K562 (cell line): ENCODE measurements around the gene COG2.

Source experiments
- ATF2 ChIP-seq: sonication (generic); formaldehyde crosslinking; IDR thresholded peaks from 2 replicates; pipeline ENCODE4 v1.8.1; 2022; ENCODE audit warnings: missing genetic modification reagents
- CTCF ChIP-seq, 3 experiments: IDR thresholded peaks in 2 of 3; conservative IDR thresholded peaks in 1 of 3; 2 replicates each; pipeline ENCODE4 v1.5.1; 2011 to 2012; ENCODE audit warnings: low read length in 3 of 3, mild to moderate bottlenecking in 3 of 3, control low read depth in 2 of 3, improper control_type of control experiment in 1 of 3, inconsistent platforms in 1 of 3, low read depth in 1 of 3, mixed read lengths in 1 of 3, moderate library complexity in 1 of 3; ENCODE audit not compliant: insufficient read depth in 2 of 3
- ESRRA ChIP-seq: fragments of 450-650 bp; IDR thresholded peaks from 2 replicates; pipeline ENCODE4 v1.6.1; 2014; ENCODE audit warnings: low read depth, mild to moderate bottlenecking, moderate library complexity, borderline replicate concordance
- EZH2 ChIP-seq: IDR thresholded peaks from 2 replicates; pipeline ENCODE4 v1.6.1; 2012; ENCODE audit warnings: low read depth, mild to moderate bottlenecking, inconsistent platforms, low read length, borderline replicate concordance
- GABPA ChIP-seq: fragments of 200-800 bp; sonication (Bioruptor generic); conservative IDR thresholded peaks from 2 replicates; pipeline ENCODE4 v1.6.1; 2016; ENCODE audit warnings: low read depth, missing genetic modification characterization, missing compliant biosample characterization
- L3MBTL2 ChIP-seq: fragments of 450-650 bp; IDR thresholded peaks from 2 replicates; pipeline ENCODE4 v1.6.1; 2016; ENCODE audit warnings: mild to moderate bottlenecking, moderate library complexity
- NFXL1 ChIP-seq: fragments of 450-650 bp; formaldehyde crosslinking; IDR thresholded peaks from 2 replicates; pipeline ENCODE4 v1.4.0; 2021; ENCODE audit warnings: mild to moderate bottlenecking
- SMC3 ChIP-seq: conservative IDR thresholded peaks from 2 replicates; pipeline ENCODE4 v1.6.1; 2011; ENCODE audit warnings: low read depth, low read length, improper control_type of control experiment; ENCODE audit not compliant: insufficient read depth
- XRCC4 ChIP-seq: IDR thresholded peaks from one replicate; pipeline ENCODE4 v1.6.1; 2011; ENCODE audit not compliant: insufficient read depth, insufficient read length; ENCODE audit errors: extremely low read depth
- ZNF398 ChIP-seq: fragments of 250-450 bp; sonication (Bioruptor Pico); IDR thresholded peaks from 2 replicates; pipeline ENCODE4 v1.8.0; 2021; ENCODE audit warnings: moderate library complexity, mild to moderate bottlenecking, inconsistent platforms

GRCh38 chr1:230693221-230693620 is 50.9 kb downstream of the COG2 start:
- TF ChIP-seq L3MBTL2 (no peak), NFXL1 (CRISPR knock-in tag) (no peak), GABPA (tag) (no peak), XRCC4 (no peak), ZNF398 (CRISPR knock-in tag) (no peak), SMC3 (no peak), ATF2 (CRISPR knock-in tag) (no peak), CTCF (IDR thresholded peaks at IDR 0.05 in 2 of 3, conservative IDR thresholded peaks at IDR 0.05 in 1 of 3; ENCODE audit: insufficient read depth in 2 of 3, low read depth in 1 of 3, low read length in 3 of 3) (no peak), ESRRA (no peak), EZH2 (no peak)
